ENCODE results near the gene BCAT1.
"Not testable (repeated sequence)": the region's sequence is repeated elsewhere in the genome, so short reads cannot be mapped to it uniquely, and the experiment has no call there.

The BCAT1 gene

GRCh38 chr12:24928533-24929306, 20.2 kb downstream of the BCAT1 start:
- not testable (repeated sequence) for DNase-seq (ENCODE audit: low spot score)

- no peak for DNase-seq (ENCODE audit: low spot score)
Measured at GRCh38 chr12:24928131-24928530, 20.8 kb downstream of the BCAT1 start.

- not testable (repeated sequence) for DNase-seq (ENCODE audit: low spot score)
Measured at GRCh38 chr12:24926080-24926479, 22.8 kb downstream of the BCAT1 start.

GRCh38 chr12:24922090-24922489, 26.8 kb downstream of the BCAT1 start:
- no peak for DNase-seq (ENCODE audit: low spot score)

- DNase-seq (ENCODE audit: low spot score) = no peak
Measured at GRCh38 chr12:24921251-24922038, 27.5 kb downstream of the BCAT1 start.

GRCh38 chr12:24920141-24920540, 28.8 kb downstream of the BCAT1 start:
- no peak for DNase-seq (ENCODE audit: low spot score)

GRCh38 chr12:24919346-24920001, 29.4 kb downstream of the BCAT1 start:
- no peak for DNase-seq (ENCODE audit: low spot score)

- no peak for DNase-seq (ENCODE audit: low spot score)
Measured at GRCh38 chr12:24918596-24918995, 30.3 kb downstream of the BCAT1 start.

GRCh38 chr12:24915501-24915900, 33.4 kb downstream of the BCAT1 start:
- no peak for DNase-seq (ENCODE audit: low spot score)

- no peak for DNase-seq (ENCODE audit: low spot score)
Measured at GRCh38 chr12:24913953-24914352, 34.9 kb downstream of the BCAT1 start.

GRCh38 chr12:24913130-24913529, 35.8 kb downstream of the BCAT1 start:
- no peak for DNase-seq (ENCODE audit: low spot score)

GRCh38 chr12:24911271-24911791, 37.6 kb downstream of the BCAT1 start:
- DNase-seq (ENCODE audit: low spot score) = no peak

- not testable (repeated sequence) for DNase-seq (ENCODE audit: low spot score)
Measured at GRCh38 chr12:24910192-24910591, 38.7 kb downstream of the BCAT1 start.

- DNase-seq (ENCODE audit: low spot score) = no peak
Measured at GRCh38 chr12:24909667-24910066, 39.2 kb downstream of the BCAT1 start.

GRCh38 chr12:24907464-24907863, 41.4 kb downstream of the BCAT1 start:
- no peak for DNase-seq (ENCODE audit: low spot score)

GRCh38 chr12:24906141-24906540, 42.8 kb downstream of the BCAT1 start:
- no peak for DNase-seq (ENCODE audit: low spot score)

- DNase-seq (ENCODE audit: low spot score) = no peak
Measured at GRCh38 chr12:24905431-24905830, 43.5 kb downstream of the BCAT1 start.

GRCh38 chr12:24904871-24905270, 44.0 kb downstream of the BCAT1 start:
- no peak for DNase-seq (ENCODE audit: low spot score)

GRCh38 chr12:24903329-24904088, 45.4 kb downstream of the BCAT1 start:
- no peak for DNase-seq (ENCODE audit: low spot score)

- no peak for DNase-seq (ENCODE audit: low spot score)
Measured at GRCh38 chr12:24902511-24903328, 46.2 kb downstream of the BCAT1 start.

All from CD4-positive, alpha-beta T cell treated with Interleukin-15 for 4 hours (primary cell).